HEK293 (cell line): ENCODE measurements around the gene UBE2J2.

Experiments
- ELK4 ChIP-seq: IDR thresholded peaks from 2 replicates; pipeline ENCODE4 v1.6.1; 2011; ENCODE audit warnings: mild to moderate bottlenecking, low read depth, low read length, borderline replicate concordance
- FEZF1 ChIP-seq: fragments of 450-650 bp; formaldehyde crosslinking; IDR thresholded peaks from 2 replicates; pipeline ENCODE4 v1.5.1; 2016; ENCODE audit warnings: missing biosample characterization, missing genetic modification characterization
- HOXC10 ChIP-seq: sonication (generic); formaldehyde crosslinking; IDR thresholded peaks from 2 replicates; pipeline ENCODE4 v1.8.1; 2023; ENCODE audit warnings: mild to moderate bottlenecking, missing genetic modification reagents
- HOXD13 ChIP-seq: sonication (generic); formaldehyde crosslinking; IDR thresholded peaks from 2 replicates; pipeline ENCODE4 v1.8.0; 2022; ENCODE audit warnings: missing genetic modification reagents, borderline replicate concordance
- PRDM4 ChIP-seq: fragments of 450-650 bp; formaldehyde crosslinking; IDR thresholded peaks from 2 replicates; pipeline ENCODE4 v1.5.1; 2017; ENCODE audit warnings: missing biosample characterization, missing genetic modification characterization
- RBAK ChIP-seq: fragments of 450-650 bp; formaldehyde crosslinking; IDR thresholded peaks from 2 replicates; pipeline ENCODE4 v1.5.1; 2016; ENCODE audit warnings: missing biosample characterization, missing genetic modification characterization
- REST ChIP-seq: fragments of 450-650 bp; formaldehyde crosslinking; IDR thresholded peaks from 2 replicates; pipeline ENCODE4 v1.5.1; 2016; ENCODE audit warnings: missing biosample characterization, missing genetic modification characterization
- WT1 ChIP-seq: fragments of 450-650 bp; formaldehyde crosslinking; IDR thresholded peaks from 2 replicates; pipeline ENCODE4 v1.5.1; 2016; ENCODE audit warnings: missing biosample characterization, missing genetic modification characterization
- ZBTB10 ChIP-seq: fragments of 450-650 bp; formaldehyde crosslinking; IDR thresholded peaks from 2 replicates; pipeline ENCODE4 v1.5.1; 2016; ENCODE audit warnings: missing biosample characterization, missing genetic modification characterization
- ZBTB48 ChIP-seq: fragments of 450-650 bp; formaldehyde crosslinking; IDR thresholded peaks from 2 replicates; pipeline ENCODE4 v1.5.1; 2016; ENCODE audit warnings: missing biosample characterization, missing genetic modification characterization
- ZFP37 ChIP-seq: fragments of 450-650 bp; formaldehyde crosslinking; IDR thresholded peaks from 2 replicates; pipeline ENCODE4 v1.5.1; 2016; ENCODE audit warnings: missing biosample characterization, missing genetic modification characterization
- ZFP41 ChIP-seq: fragments of 450-650 bp; formaldehyde crosslinking; IDR thresholded peaks from 2 replicates; pipeline ENCODE4 v1.5.1; 2016; ENCODE audit warnings: missing biosample characterization, missing genetic modification characterization, borderline replicate concordance
- ZNF121 ChIP-seq: fragments of 450-650 bp; formaldehyde crosslinking; IDR thresholded peaks from 2 replicates; pipeline ENCODE4 v1.5.1; 2016; ENCODE audit warnings: missing biosample characterization, missing genetic modification characterization
- ZNF157 ChIP-seq: fragments of 450-650 bp; formaldehyde crosslinking; IDR thresholded peaks from 2 replicates; pipeline ENCODE4 v1.5.1; 2016; ENCODE audit warnings: missing biosample characterization, missing genetic modification characterization
- ZNF19 ChIP-seq: fragments of 450-650 bp; formaldehyde crosslinking; IDR thresholded peaks from 2 replicates; pipeline ENCODE4; 2016; ENCODE audit warnings: missing biosample characterization, missing genetic modification characterization, low read depth
- ZNF223 ChIP-seq: fragments of 450-650 bp; formaldehyde crosslinking; IDR thresholded peaks from 2 replicates; pipeline ENCODE4 v1.5.1; 2016; ENCODE audit warnings: missing biosample characterization, missing genetic modification characterization
- ZNF292 ChIP-seq: fragments of 450-650 bp; formaldehyde crosslinking; IDR thresholded peaks from 2 replicates; pipeline ENCODE4 v1.5.1; 2016; ENCODE audit warnings: low read depth, missing biosample characterization, missing genetic modification characterization, borderline replicate concordance
- ZNF302 ChIP-seq: fragments of 450-650 bp; formaldehyde crosslinking; IDR thresholded peaks from 2 replicates; pipeline ENCODE4 v1.5.1; 2016; ENCODE audit warnings: missing biosample characterization, missing genetic modification characterization, low read depth
- ZNF350 ChIP-seq: fragments of 450-650 bp; formaldehyde crosslinking; IDR thresholded peaks from 2 replicates; pipeline ENCODE4 v1.5.0; 2017; ENCODE audit warnings: missing biosample characterization, mild to moderate bottlenecking, missing genetic modification characterization
- ZNF366 ChIP-seq: fragments of 450-650 bp; formaldehyde crosslinking; conservative IDR thresholded peaks from 2 replicates; pipeline ENCODE4 v1.5.1; 2016; ENCODE audit warnings: missing biosample characterization, missing genetic modification characterization
- ZNF391 ChIP-seq: fragments of 450-650 bp; formaldehyde crosslinking; IDR thresholded peaks from 2 replicates; pipeline ENCODE4 v1.5.1; 2016; ENCODE audit warnings: low read depth, missing biosample characterization, missing genetic modification characterization, borderline replicate concordance
- ZNF48 ChIP-seq: fragments of 450-650 bp; formaldehyde crosslinking; IDR thresholded peaks from 2 replicates; pipeline ENCODE4 v1.5.1; 2016; ENCODE audit warnings: missing biosample characterization, missing genetic modification characterization
- ZNF544 ChIP-seq: fragments of 450-650 bp; formaldehyde crosslinking; IDR thresholded peaks from 2 replicates; pipeline ENCODE4 v1.5.0; 2017; ENCODE audit warnings: missing biosample characterization, missing genetic modification characterization
- ZNF560 ChIP-seq: fragments of 450-650 bp; formaldehyde crosslinking; IDR thresholded peaks from 2 replicates; pipeline ENCODE4 v1.5.1; 2017; ENCODE audit warnings: missing biosample characterization, missing genetic modification characterization, borderline replicate concordance
- ZNF580 ChIP-seq: fragments of 450-650 bp; formaldehyde crosslinking; IDR thresholded peaks from 2 replicates; pipeline ENCODE4 v1.5.1; 2016; ENCODE audit warnings: missing biosample characterization, missing genetic modification characterization
- ZNF585B ChIP-seq: fragments of 450-650 bp; formaldehyde crosslinking; IDR thresholded peaks from 2 replicates; pipeline ENCODE4 v1.5.1; 2016; ENCODE audit warnings: missing biosample characterization, missing genetic modification characterization
- ZNF624 ChIP-seq: fragments of 450-650 bp; formaldehyde crosslinking; IDR thresholded peaks from 2 replicates; pipeline ENCODE4 v1.5.1; 2017; ENCODE audit warnings: missing biosample characterization, missing genetic modification characterization
- ZSCAN16 ChIP-seq: fragments of 450-650 bp; formaldehyde crosslinking; IDR thresholded peaks from 2 replicates; pipeline ENCODE4 v1.5.1; 2016; ENCODE audit warnings: missing biosample characterization, missing genetic modification characterization

The UBE2J2 gene

GRCh38 chr1:1231400-1232207, 42.0 kb downstream of the UBE2J2 start, which contains the start of gene SDF4 (continued):
- TF ChIP-seq ELK4 (peak; percentile 75; the same call in 1 of the 2 replicates), ZNF302 (tag by site-specific recombination) (no peak), ZBTB48 (tag by site-specific recombination) (peak; percentile 74), ZSCAN16 (no peak), ZNF366 (tag by site-specific recombination) (no peak), ZNF560 (tag by site-specific recombination) (no peak), ZNF157 (no peak), ZNF391 (tag by site-specific recombination) (peak; percentile 74; the same call in 1 of the 2 replicates), ZFP41 (tag by site-specific recombination) (no peak), ZNF121 (tag by site-specific recombination) (no peak), FEZF1 (tag by site-specific recombination) (no peak), ZNF585B (tag by site-specific recombination) (no peak), PRDM4 (tag by site-specific recombination) (no peak), RBAK (tag by site-specific recombination) (no peak), WT1 (no peak; the same call in 1 of the 2 replicates), ZFP37 (tag by site-specific recombination) (no peak), ZNF350 (tag by site-specific recombination) (no peak), HOXD13 (CRISPR knock-in tag) (no peak), ZNF580 (tag by site-specific recombination) (no peak), ZNF544 (tag by site-specific recombination) (no peak), ZBTB10 (tag by site-specific recombination) (no peak), REST (tag by site-specific recombination) (no peak), ZNF19 (tag by site-specific recombination) (no peak), HOXC10 (CRISPR knock-in tag) (peak; percentile 14; the same call in 1 of the 2 replicates), ZNF624 (tag by site-specific recombination) (no peak), ZNF292 (no peak), ZNF48 (tag by site-specific recombination) (no peak), ZNF223 (tag by site-specific recombination) (no peak)
